ENCODE results near the gene MLEC.

MLEC gene

DNA sequence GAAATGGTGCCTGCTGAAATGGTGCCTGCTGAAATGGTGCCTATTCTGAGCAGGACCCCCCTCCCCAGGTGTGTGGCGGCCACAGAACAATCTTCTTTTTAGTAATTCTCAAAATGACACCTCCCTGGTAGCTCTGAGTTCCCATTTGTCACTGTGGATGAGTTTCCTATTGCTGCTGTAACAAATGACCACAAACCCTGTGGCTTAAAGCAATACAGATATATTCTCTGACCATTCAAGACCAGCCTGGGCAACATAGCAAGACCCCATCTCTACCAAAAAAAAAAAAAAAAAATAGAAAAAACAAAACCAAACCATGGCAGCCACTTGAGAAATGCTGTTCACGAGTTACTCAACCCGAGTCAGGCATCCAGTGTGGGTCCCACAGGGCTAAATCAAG is 46.6 kb downstream of the MLEC start:
- no peak for DNase-seq
- no peak overlapping the region for H2BK120ac ChIP-seq (ENCODE audit: insufficient read depth, low read length, poor library complexity)
- no CpG with 5 or more reads among the region's 3 CpGs for WGBS (ENCODE audit: extremely low coverage, insufficient coverage, insufficient read length)
- H4K12ac ChIP-seq (ENCODE audit: low read depth, low read length) = no peak overlapping the region
- H3K9me3 ChIP-seq (ENCODE audit: insufficient read depth, low read depth, low read length) = no peaks in the 10 kb centered on the region
- H3K36me3 ChIP-seq (ENCODE audit: control insufficient read depth in 1 of 2, insufficient read depth in 2 of 2, low read length in 2 of 2) = peaks cover 0 to 4% of the 10 kb centered on the region in 2 experiments
- no peaks in the 10 kb centered on the region for H3K4me1 ChIP-seq (ENCODE audit: control insufficient read depth in 1 of 2, insufficient read depth in 2 of 2, low read length in 2 of 2)
- no peak overlapping the region for H2AFZ ChIP-seq (ENCODE audit: insufficient read depth, low read length, poor library complexity)
- H3K4me3 ChIP-seq (ENCODE audit: low read depth, low read length) = no peak overlapping the region
- no peak overlapping the region for H2BK5ac ChIP-seq (ENCODE audit: low read depth, low read length, poor library complexity)
- no peak overlapping the region for H2AK5ac ChIP-seq (ENCODE audit: low read length)
- no peak overlapping the region for H3K9ac ChIP-seq (ENCODE audit: low read length)
- no peak overlapping the region for H3K18ac ChIP-seq (ENCODE audit: low read length)
- H3K79me1 ChIP-seq (ENCODE audit: low read length) = no peaks in the 10 kb centered on the region
- H3K79me2 ChIP-seq (ENCODE audit: control insufficient read depth, insufficient read depth, low read length, poor library complexity) = no peaks in the 10 kb centered on the region
- no peak overlapping the region for H3K4me2 ChIP-seq (ENCODE audit: low read length)
- H3K27me3 ChIP-seq (ENCODE audit: insufficient read depth, low read length) = no peaks in the 10 kb centered on the region
- no peak overlapping the region for H4K91ac ChIP-seq (ENCODE audit: low read depth, low read length)
- no peak overlapping the region for H2BK12ac ChIP-seq (ENCODE audit: low read length)
- H3K23ac ChIP-seq (ENCODE audit: low read length) = no peak overlapping the region
- no peak overlapping the region for H3K27ac ChIP-seq (ENCODE audit: low read depth, low read length)
- no peak overlapping the region for H3K14ac ChIP-seq (ENCODE audit: low read length)
- H4K8ac ChIP-seq (ENCODE audit: low read depth, low read length) = no peak overlapping the region
- no peak overlapping the region for H3K4ac ChIP-seq (ENCODE audit: low read depth, low read length)

DNA sequence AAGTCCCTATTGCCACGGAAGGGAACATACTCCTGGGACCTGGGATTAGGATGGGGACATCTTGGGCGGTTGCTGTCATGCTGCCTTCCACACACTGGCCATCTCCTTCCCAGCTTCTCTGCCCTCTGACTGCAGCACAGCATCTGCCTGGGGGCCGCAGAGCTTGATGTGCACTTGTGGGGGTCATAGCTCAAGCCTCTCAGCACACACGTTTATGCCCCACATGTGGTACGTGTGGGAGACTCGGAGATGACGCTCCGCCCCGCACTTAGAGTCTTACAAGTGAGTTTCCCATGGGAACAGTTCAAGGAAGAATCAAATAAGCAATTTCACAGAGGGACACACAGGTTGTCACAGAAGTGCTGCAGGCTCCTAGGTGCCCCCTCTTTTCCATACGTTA is 47.3 kb downstream of the MLEC start:
- H3K18ac ChIP-seq (ENCODE audit: low read length) = no peak overlapping the region
- no peak overlapping the region for H2AK5ac ChIP-seq (ENCODE audit: low read length)
- WGBS (ENCODE audit: extremely low coverage, insufficient coverage, insufficient read length) = no CpG with 5 or more reads among the region's 10 CpGs
- no peak overlapping the region for H2AFZ ChIP-seq (ENCODE audit: insufficient read depth, low read length, poor library complexity)
- no peak overlapping the region for H3K23ac ChIP-seq (ENCODE audit: low read length)
- H3K27me3 ChIP-seq (ENCODE audit: insufficient read depth, low read length) = no peaks in the 10 kb centered on the region
- H3K4me1 ChIP-seq (ENCODE audit: control insufficient read depth in 1 of 2, insufficient read depth in 2 of 2, low read length in 2 of 2) = no peaks in the 10 kb centered on the region
- no peak overlapping the region for H2BK120ac ChIP-seq (ENCODE audit: insufficient read depth, low read length, poor library complexity)
- H3K4me2 ChIP-seq (ENCODE audit: low read length) = no peak overlapping the region
- H3K79me2 ChIP-seq (ENCODE audit: control insufficient read depth, insufficient read depth, low read length, poor library complexity) = no peaks in the 10 kb centered on the region
- H3K14ac ChIP-seq (ENCODE audit: low read length) = no peak overlapping the region
- H4K8ac ChIP-seq (ENCODE audit: low read depth, low read length) = no peak overlapping the region
- H4K12ac ChIP-seq (ENCODE audit: low read depth, low read length) = no peak overlapping the region
- H3K9me3 ChIP-seq (ENCODE audit: insufficient read depth, low read depth, low read length) = no peaks in the 10 kb centered on the region
- H3K27ac ChIP-seq (ENCODE audit: low read depth, low read length) = no peak overlapping the region
- H3K4ac ChIP-seq (ENCODE audit: low read depth, low read length) = no peak overlapping the region
- H3K9ac ChIP-seq (ENCODE audit: low read length) = no peak overlapping the region
- H2BK12ac ChIP-seq (ENCODE audit: low read length) = no peak overlapping the region
- H3K79me1 ChIP-seq (ENCODE audit: low read length) = no peaks in the 10 kb centered on the region
- DNase-seq = no peak
- no peak overlapping the region for H3K4me3 ChIP-seq (ENCODE audit: low read depth, low read length)
- H2BK5ac ChIP-seq (ENCODE audit: low read depth, low read length, poor library complexity) = no peak overlapping the region
- peaks cover 4 to 5% of the 10 kb centered on the region in 2 experiments for H3K36me3 ChIP-seq (ENCODE audit: control insufficient read depth in 1 of 2, insufficient read depth in 2 of 2, low read length in 2 of 2)
- no peak overlapping the region for H4K91ac ChIP-seq (ENCODE audit: low read depth, low read length)

DNA sequence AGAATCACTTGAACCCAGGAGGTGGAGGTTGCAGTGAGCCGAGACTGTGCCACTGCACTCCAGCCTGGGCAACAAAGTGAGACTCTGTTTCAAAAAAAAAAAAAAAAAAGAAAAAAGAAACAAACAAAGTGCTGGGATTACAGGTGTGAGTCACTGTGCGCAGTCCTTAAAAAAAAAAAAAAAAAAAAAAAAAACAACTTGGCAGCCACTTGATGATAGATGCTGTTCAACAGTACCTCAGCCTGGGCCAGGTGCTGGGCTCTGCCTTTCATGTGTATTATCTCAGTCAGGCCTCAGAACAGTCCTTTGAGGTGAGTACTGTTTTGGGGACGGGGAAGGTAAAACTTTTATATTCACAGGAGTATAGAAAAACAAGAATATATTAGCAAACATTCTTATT is 48.2 kb downstream of the MLEC start:
- Histone ChIP-seq H3K4me3 (ENCODE audit: low read depth, low read length) (no peak overlapping the region), H3K79me2 (ENCODE audit: control insufficient read depth, insufficient read depth, low read length, poor library complexity) (no peaks in the 10 kb centered on the region), H3K14ac (ENCODE audit: low read length) (no peak overlapping the region), H3K36me3 (ENCODE audit: control insufficient read depth in 1 of 2, insufficient read depth in 2 of 2, low read length in 2 of 2) (peaks cover 2 to 6% of the 10 kb centered on the region in 2 experiments), H4K12ac (ENCODE audit: low read depth, low read length) (no peak overlapping the region), H2BK12ac (ENCODE audit: low read length) (no peak overlapping the region), H3K18ac (ENCODE audit: low read length) (no peak overlapping the region), H4K8ac (ENCODE audit: low read depth, low read length) (no peak overlapping the region), H3K4me2 (ENCODE audit: low read length) (no peak overlapping the region), H2BK5ac (ENCODE audit: low read depth, low read length, poor library complexity) (no peak overlapping the region), H2AFZ (ENCODE audit: insufficient read depth, low read length, poor library complexity) (no peak overlapping the region), H3K79me1 (ENCODE audit: low read length) (no peaks in the 10 kb centered on the region), H3K23ac (ENCODE audit: low read length) (no peak overlapping the region), H3K27ac (ENCODE audit: low read depth, low read length) (no peak overlapping the region), H3K4me1 (ENCODE audit: control insufficient read depth in 1 of 2, insufficient read depth in 2 of 2, low read length in 2 of 2) (no peaks in the 10 kb centered on the region), H2AK5ac (ENCODE audit: low read length) (no peak overlapping the region), H2BK120ac (ENCODE audit: insufficient read depth, low read length, poor library complexity) (no peak overlapping the region), H3K27me3 (ENCODE audit: insufficient read depth, low read length) (no peaks in the 10 kb centered on the region), H4K91ac (ENCODE audit: low read depth, low read length) (no peak overlapping the region), H3K4ac (ENCODE audit: low read depth, low read length) (no peak overlapping the region), H3K9ac (ENCODE audit: low read length) (no peak overlapping the region), H3K9me3 (ENCODE audit: insufficient read depth, low read depth, low read length) (no peaks in the 10 kb centered on the region)
- DNase-seq = no peak
- WGBS (ENCODE audit: extremely low coverage, insufficient coverage, insufficient read length) = no CpG with 5 or more reads among the region's 3 CpGs

DNA sequence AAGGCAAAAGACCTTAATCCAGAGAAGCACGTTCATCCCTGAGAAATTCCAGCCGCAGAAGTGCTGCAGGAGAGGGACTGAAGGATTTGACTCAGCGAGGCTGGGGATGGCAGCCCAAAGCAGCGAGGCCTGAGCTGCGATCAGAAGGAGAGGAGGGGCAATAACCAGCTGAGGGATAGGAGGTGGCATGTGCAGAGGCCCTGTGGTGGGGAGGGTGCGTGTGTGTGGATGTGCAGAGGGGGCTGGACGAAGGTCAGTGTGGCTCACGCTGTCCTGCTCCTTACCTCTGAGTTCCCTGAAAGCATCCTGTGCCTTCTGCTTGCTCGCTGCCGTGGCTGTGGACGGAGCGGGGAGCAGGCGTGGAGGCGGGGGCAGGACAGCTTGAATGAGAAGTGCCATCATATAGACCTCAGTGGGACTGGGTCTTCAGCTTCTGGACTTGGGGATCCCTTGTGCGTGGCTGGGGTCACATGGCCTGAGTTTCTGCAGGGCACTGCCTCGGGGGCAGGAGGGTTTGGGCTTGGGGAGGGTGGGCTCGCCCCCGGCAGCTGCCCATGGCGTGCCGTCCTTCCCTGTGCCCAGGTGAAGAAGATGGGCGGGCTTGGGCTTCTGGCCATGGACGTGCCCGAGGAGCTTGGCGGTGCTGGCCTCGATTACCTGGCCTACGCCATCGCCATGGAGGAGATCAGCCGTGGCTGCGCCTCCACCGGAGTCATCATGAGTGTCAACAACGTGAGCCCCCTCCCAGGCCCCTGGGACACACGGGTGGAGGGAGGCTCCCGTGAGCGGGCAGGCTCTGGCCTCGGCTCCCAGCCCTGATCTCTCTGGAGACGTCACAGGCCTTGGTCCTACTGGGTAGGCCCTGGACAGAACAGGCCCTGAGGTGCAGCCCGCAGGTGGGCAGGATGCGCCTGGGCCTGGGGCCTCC is 49.7 kb downstream of the MLEC start:
- Histone ChIP-seq H2AFZ (ENCODE audit: insufficient read depth, low read length, poor library complexity) (no peak overlapping the region), H3K18ac (ENCODE audit: low read length) (no peak overlapping the region), H3K79me2 (ENCODE audit: control insufficient read depth, insufficient read depth, low read length, poor library complexity) (no peaks in the 10 kb centered on the region), H4K12ac (ENCODE audit: low read depth, low read length) (no peak overlapping the region), H4K8ac (ENCODE audit: low read depth, low read length) (no peak overlapping the region), H3K9me3 (ENCODE audit: insufficient read depth, low read depth, low read length) (no peaks in the 10 kb centered on the region), H3K36me3 (ENCODE audit: control insufficient read depth in 1 of 2, insufficient read depth in 2 of 2, low read length in 2 of 2) (peaks cover 4 to 6% of the 10 kb centered on the region in 2 experiments), H3K4ac (ENCODE audit: low read depth, low read length) (no peak overlapping the region), H3K4me1 (ENCODE audit: control insufficient read depth in 1 of 2, insufficient read depth in 2 of 2, low read length in 2 of 2) (no peaks in the 10 kb centered on the region), H3K23ac (ENCODE audit: low read length) (no peak overlapping the region), H3K27me3 (ENCODE audit: insufficient read depth, low read length) (no peaks in the 10 kb centered on the region), H3K79me1 (ENCODE audit: low read length) (no peaks in the 10 kb centered on the region), H3K4me3 (ENCODE audit: low read depth, low read length) (no peak overlapping the region), H4K91ac (ENCODE audit: low read depth, low read length) (no peak overlapping the region), H3K14ac (ENCODE audit: low read length) (no peak overlapping the region), H2BK5ac (ENCODE audit: low read depth, low read length, poor library complexity) (no peak overlapping the region), H3K27ac (ENCODE audit: low read depth, low read length) (no peak overlapping the region), H3K4me2 (ENCODE audit: low read length) (no peak overlapping the region), H3K9ac (ENCODE audit: low read length) (no peak overlapping the region), H2AK5ac (ENCODE audit: low read length) (no peak overlapping the region), H2BK120ac (ENCODE audit: insufficient read depth, low read length, poor library complexity) (no peak overlapping the region), H2BK12ac (ENCODE audit: low read length) (no peak overlapping the region)
- WGBS (ENCODE audit: extremely low coverage, insufficient coverage, insufficient read length) = no CpG with 5 or more reads among the region's 38 CpGs
- DNase-seq = no peak
